Peyer's patch (tissue), 4 donors: ENCODE measurements around the gene PDCD6IP.

Experiments used
- POLR2A ChIP-seq, 2 donors: fragments of 450-650 bp; IDR thresholded peaks; one replicate each; pipeline ENCODE4 v1.5.1; 2017; ENCODE audit warnings: antibody characterized with exemption in 2 of 2, mild to moderate bottlenecking in 2 of 2, moderate library complexity in 2 of 2
- TF ChIP-seq, protein P1 (sequence below), 6 experiments: fragments of 450-650 bp in 4 of 6; fragments of 200-600 bp in 2 of 6; sonication (generic) in 1 of 6; IDR thresholded peaks; one replicate each; pipeline ENCODE4 v1.5.1; 2017 to 2019; ENCODE audit warnings: antibody characterized with exemption in 6 of 6, mild to moderate bottlenecking in 3 of 6, moderate library complexity in 1 of 6

DNA sequence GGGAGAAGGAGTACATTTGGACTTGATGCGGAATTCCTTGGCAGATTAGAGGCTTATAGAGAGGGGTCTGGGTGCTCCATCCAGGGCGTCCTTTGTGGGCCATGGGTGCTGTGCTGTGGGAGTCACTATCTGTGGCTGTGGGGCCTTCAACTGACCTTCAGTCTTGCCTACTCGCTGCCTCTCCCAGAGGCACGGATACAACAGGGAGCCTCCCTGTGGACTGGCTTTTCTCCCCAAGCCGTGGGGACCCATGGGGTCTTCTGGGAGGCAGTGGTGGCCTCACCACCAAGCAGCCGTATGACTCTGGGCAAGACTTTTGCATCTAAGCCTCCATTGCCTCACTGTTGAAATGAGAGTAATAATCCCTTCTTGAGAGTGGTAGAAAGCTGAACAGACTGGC, 83.9 kb downstream of the PDCD6IP start:
- TF ChIP-seq, protein P1, sequence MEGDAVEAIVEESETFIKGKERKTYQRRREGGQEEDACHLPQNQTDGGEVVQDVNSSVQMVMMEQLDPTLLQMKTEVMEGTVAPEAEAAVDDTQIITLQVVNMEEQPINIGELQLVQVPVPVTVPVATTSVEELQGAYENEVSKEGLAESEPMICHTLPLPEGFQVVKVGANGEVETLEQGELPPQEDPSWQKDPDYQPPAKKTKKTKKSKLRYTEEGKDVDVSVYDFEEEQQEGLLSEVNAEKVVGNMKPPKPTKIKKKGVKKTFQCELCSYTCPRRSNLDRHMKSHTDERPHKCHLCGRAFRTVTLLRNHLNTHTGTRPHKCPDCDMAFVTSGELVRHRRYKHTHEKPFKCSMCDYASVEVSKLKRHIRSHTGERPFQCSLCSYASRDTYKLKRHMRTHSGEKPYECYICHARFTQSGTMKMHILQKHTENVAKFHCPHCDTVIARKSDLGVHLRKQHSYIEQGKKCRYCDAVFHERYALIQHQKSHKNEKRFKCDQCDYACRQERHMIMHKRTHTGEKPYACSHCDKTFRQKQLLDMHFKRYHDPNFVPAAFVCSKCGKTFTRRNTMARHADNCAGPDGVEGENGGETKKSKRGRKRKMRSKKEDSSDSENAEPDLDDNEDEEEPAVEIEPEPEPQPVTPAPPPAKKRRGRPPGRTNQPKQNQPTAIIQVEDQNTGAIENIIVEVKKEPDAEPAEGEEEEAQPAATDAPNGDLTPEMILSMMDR (IDR thresholded peaks at IDR 0.05), result no peak
- no peak for TF ChIP-seq POLR2A (IDR thresholded peaks at IDR 0.05)
